Right kidney (tissue), 1 donor: ENCODE data around the gene TMEM61.
"Not testable (repeated sequence)": the region's sequence is repeated elsewhere in the genome, so short reads cannot be mapped to it uniquely, and the experiment has no call there.

Experiments used
- DNase-seq: peaks from one replicate; pipeline ENCODE4 v3.0.0-alpha.2; 2016

Gene TMEM61

DNA sequence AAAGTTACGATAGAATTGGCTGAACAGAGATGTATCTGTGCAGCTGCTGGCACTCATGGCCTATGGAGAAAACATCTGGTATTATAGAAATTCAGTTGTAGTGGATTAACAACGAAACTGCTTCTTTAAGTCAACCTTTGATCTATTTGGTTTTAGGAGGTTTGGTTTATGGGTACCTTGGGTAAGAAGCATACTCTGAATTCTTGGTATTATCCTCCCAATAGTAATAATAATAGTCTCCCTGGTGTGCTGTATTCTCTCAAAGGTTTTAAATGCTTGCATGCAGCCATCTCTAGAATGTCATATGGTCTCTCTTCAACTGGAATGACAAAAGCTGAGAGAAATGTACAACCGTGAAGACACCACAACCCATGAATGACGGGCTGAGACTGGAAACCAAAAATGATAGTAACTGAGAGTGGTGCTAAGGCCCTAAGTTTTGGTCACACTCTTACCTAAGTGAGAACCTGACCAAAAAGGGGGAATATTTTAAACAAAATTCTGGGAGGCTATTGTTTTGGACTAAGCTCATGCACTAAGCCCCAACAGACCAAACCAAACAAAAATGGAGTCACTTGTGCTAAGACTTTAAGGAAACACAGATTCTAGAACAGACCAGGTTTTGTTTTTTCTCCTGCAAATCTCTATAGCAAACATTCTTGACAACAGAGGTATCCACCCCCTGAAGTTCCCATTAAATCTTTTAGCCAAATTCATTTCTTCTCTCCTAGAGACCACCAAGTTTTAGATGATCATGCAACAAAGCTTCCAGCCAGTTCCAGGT, 17.6 kb upstream of the TMEM61 start:
- DNase-seq = no peak

DNA sequence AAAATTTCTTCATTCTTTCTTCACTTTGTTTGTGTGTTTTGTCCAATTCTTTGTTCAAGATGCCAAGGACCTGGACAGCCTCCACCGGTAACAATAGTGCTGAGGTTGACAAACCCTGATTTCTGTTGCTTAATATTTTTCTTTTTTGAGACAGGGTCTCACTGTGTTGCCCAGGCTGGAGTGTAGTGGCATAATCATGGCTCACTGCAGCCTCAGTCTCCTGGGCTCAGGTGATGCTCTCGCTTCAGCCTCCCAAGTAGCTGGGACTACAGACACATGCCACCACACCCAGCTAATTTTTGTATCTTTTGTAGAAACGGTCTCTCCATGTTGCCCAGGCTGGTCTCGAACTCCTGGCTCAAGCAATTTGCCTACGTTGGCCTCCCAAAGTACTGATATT, 16.6 kb upstream of the TMEM61 start:
- DNase-seq = not testable (repeated sequence)

GRCh38 chr1:54965624-54966340, 14.6 kb upstream of the TMEM61 start:
- no peak for DNase-seq

GRCh38 chr1:54967372-54967771, 13.1 kb upstream of the TMEM61 start:
- DNase-seq = no peak

DNA sequence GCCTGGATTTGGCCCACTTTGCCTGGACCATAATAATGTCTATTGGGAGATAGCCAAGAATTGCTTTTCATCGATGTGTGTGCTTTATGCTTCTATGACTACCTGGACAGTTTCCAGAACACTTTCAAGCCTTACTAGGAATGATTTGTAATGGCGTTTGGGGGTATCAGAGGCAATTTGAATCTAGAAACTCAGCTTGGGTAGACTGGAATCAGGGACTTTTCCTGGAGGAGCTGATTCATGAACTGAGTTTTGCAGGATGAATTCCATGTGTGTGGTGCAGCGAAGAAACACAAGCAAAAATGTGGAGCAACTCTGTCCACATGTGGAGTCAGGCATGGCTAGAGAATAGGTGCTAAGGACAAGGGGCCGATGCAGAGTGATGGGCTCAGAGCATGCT, 11.9 kb upstream of the TMEM61 start:
- DNase-seq = no peak

- DNase-seq = no peak
Measured at GRCh38 chr1:54969879-54970278, 10.5 kb upstream of the TMEM61 start.

GRCh38 chr1:54970901-54971300, 9.5 kb upstream of the TMEM61 start:
- DNase-seq = no peak

- DNase-seq = no peak
Measured at GRCh38 chr1:54971317-54971791, 9.1 kb upstream of the TMEM61 start.

DNA sequence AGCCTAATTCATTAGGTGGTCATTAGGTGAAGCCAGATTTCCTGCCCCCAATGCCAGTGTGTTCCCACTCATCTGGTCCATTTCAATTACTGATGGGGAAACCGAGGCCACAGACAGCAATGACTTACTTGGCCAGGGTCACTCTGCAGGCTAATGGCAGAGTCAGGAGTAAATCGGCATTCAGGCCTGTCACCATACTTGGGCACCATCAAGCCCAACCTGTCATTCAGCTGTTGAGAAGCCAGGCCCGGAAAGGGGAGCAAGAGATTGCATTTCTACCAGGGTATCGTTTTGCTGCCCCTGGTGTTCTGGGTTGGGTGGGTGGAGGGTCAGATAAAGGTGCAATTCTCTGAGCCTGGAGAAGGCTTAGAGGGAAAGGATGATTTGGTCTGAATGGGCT, 8.0 kb upstream of the TMEM61 start:
- DNase-seq = no peak

GRCh38 chr1:54973205-54973921, 7.1 kb upstream of the TMEM61 start:
- no peak for DNase-seq

- DNase-seq = no peak
Measured at GRCh38 chr1:54975356-54976108, 4.9 kb upstream of the TMEM61 start.

DNA sequence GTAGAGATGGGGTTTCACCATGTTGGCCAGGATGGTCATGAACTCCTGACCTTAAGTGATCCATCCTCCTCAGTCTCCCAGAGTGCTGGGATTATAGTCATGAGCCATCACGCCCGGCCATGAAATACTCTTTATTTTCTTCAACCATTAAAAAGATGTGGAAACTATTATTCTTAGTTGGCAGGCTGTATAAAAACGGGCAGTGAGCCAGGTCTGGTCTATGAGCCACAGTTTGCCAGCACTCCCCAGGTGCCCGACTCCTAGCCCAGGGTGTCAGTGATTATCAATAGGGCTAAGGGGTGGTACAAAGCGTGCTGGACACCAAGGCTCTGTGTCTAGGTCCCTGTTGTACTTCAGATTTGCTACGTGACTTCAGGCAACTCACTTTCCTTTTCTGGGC, 3.7 kb upstream of the TMEM61 start:
- no peak for DNase-seq

DNA sequence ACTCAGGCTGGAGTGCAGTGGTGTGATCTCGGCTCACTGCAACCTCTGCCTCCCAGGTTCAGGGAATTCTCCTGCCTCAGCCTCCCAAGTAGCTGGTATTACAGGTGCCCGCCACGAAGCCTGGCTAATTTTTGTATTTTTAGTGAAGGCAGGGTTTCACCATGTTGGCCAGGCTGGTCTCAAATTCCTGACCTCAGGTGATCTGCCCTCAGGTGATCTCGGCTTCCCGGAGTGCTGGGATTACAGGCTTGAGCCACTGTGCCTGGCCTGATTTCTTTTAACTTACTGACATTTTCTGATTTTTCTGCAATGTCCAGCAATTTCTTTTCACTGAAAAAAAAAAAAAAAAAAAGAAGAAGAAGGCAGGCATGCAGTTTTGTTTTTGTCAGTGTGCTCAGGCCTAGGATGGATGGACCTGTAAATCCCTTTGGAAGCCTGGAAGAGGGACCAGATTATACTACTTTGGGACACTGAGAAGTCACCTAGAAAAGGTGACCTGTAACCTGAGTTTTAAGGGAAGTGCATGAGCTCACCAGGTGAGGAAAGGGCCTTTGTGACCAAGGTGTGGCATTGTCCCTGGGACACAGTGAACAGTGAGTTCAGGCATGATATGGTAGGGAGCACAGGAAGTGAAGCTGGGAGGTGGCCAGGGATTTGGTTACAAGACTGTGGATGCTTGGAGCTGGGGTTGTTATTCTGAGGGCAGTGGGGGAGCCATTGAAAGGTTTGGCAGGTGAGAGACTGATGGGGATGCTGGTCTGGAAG, 2.7 kb upstream of the TMEM61 start:
- DNase-seq = no peak

DNA sequence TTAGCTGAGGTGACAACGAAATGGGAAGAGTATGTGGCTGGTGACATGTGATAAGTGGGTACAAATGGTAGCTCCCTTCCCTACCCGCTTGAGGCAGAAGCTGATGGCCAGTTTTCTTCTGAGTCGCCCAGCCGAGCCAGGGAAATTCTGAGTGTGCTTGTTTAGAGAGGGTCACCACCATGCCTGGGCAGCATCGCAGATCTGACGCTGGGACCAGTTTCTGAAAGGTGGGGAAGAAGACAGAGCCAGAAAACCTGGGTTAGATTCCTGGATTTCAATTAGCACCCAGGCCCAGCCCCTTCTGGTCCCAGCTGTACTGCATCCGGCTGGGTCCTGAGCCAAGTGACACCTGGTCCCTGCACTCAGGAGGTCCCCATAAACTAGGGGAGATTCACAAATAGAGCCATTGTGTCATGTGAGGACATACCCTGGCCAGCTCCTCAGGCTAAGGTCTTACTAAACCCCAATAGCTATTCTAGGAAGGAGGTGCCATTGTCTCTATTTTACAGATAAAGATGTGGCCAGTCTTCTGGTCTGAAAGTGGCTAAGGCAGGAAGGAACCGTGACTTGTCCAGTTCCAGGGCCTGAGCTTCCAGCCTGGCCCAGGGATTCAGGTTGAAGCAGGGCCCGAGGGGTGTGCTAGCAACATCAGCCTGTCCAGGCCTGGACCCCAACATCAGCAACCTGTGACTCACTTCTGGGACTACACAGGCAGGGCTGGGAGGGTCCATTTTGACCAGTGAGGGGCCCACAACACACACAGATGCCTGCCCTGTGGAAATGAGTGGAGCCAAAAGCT, 1.7 kb upstream of the TMEM61 start:
- DNase-seq = no peak

DNA sequence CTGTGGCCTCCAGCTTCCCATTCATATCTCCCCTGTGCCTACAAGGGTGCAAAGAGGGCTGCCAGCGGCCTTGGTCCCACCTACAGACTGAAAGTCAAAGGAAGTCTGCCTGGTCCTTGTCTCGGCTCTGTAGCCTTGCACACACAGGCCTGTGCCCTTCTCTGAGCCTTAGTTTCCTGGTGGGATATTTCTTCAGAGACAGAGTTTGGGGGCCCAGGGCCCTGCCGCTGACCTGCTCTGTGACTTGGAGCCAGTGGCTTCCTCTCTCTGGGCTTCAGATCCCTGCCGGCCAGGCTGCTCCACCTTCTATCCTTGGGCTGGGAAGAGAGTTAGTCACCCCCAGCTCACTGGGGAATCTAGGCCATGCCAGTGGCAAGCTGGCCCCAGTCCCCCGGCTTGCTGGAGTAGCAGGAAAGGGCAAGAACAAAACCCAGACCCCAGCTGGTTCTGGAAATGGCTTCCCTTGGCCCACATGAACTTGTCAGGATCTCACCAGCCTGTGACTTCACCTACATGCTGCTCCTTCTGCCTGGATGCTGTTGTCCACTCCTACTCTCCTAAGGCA, 1.0 kb upstream of the TMEM61 start:
- DNase-seq = no peak

GRCh38 chr1:54980046-54980527, 341 bp upstream of the TMEM61 start:
- DNase-seq = no peak

- no peak for DNase-seq
Measured at GRCh38 chr1:54981466-54981865, 1.0 kb downstream of the TMEM61 start.

GRCh38 chr1:54982739-54983138, 2.3 kb downstream of the TMEM61 start:
- DNase-seq = no peak

DNA sequence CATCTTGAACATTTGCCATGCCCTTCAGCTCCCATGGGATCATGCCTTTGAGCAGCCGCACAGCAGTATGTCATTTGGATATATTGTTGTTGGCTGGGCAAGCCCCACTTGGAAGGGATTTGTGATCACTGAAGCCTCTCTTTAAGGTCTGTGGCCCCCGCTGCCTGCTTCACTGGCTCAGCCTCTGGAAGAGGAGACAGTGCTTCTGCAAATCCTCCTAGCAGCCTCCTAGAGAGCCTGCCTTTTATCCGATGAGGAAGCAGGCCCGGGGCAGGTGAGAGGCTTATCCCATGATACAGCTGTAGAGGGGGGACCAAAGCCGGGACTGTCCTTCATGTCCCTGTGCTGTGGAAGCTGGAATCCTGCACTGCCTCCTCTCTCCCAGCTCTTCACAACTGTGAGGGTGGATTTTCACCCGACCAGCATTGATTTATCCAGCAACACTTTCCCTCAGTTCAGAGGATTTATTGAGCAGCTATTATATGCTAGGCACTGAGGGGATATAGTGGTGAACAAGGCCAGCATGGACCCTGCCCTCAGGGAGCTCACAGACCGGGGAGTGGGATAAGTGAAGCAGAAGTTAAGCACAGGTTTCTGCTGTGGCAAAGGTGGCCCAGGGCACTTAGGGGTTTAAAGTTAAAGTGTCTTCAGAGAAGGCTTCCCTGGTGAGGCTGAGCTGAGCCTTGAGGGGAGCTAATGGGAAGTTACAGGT, 3.9 kb downstream of the TMEM61 start:
- DNase-seq = no peak

- DNase-seq = no peak
Measured at GRCh38 chr1:54985556-54985955, 5.1 kb downstream of the TMEM61 start.
